ENCODE measurements around the gene IGF2BP3.
"Not testable (repeated sequence)": the region's sequence is repeated elsewhere in the genome, so short reads cannot be mapped to it uniquely, and the experiment has no call there.

IGF2BP3 gene

DNA sequence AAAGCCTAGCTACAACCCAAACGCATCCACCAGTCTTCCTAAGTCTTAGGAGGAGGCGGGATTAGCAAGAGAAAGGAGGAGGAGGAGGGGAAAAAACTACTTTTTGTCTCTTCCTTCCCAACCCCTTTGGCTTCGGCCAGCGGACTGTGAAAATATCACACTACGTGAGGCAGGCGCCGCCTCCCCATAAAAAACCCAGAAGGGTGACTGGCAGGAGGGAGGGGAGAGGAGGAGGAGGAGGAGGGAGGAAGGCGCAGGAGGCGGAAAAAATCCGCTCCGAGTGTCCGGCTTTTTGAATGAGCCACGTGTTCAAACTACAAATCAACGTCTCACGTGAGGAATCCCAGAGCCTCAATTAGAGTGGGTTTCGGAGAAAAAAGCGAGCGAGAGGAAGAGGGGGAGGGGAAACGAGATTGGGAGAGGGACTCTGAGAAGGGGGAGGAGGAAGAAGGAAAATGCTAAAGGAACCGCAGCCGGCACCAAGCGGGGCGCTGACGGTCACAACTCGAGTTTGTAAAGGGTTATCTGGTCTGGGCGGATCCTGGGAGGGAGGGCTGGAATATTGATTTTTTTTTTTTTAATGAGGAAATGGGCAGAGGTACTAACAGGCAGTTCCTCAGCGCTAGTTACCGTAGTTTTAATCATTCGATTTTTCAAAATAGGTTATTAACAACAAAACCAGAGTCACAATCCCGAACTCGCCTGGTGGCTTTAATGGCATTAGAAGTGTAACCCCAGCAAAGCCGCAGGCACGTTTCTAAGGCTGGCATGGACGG is at the start of gene IGF2BP3:
IGF2BP3 (minus strand) TSS at position 162 of the 776 bp plus-strand sequence. CDS start 381 bp downstream, outside the sequence.
- DNase-seq (ENCODE audit: low read depth in 2 of 2) = no peak

DNA sequence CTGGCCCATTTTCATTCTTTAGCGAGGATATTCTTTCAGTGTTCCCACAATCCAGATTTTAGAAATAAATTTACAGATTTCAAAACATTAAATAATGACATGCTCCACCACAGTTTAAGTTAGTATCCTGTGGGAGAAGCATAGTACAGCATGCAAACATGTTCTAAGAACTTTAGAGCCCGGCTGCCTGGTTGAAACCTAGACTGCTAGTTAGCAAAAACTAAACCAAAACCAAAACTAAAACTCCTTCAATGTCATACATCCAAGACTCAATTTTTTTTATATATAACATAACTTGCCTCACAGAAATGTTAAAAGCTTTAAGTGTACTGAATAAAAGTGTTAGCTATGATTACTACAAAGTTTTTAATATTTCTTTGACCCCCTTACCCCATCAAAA is 44.5 kb upstream of the IGF2BP3 start:
- no peak for DNase-seq (ENCODE audit: low read depth in 2 of 2)

DNA sequence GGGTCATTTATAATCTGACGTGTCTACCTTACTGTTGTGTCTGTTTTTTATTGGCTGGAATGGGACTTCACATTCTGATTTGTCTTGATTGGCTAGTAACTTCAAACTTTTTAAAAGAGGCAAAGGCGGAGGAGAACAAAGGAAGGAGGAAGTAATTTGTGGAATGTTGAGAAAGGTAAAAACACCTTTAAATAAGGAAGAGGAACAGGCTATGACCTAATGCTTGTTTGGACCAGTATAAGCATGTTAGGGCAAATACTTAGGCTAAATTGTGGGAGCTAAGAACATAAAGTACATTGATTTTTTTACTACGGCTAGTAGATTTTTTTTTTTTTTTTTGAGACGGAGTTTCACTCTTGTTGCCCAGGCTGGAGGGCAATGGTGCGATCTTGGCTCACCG is 43.5 kb upstream of the IGF2BP3 start:
- not testable (repeated sequence) for DNase-seq (ENCODE audit: low read depth in 2 of 2)

DNA sequence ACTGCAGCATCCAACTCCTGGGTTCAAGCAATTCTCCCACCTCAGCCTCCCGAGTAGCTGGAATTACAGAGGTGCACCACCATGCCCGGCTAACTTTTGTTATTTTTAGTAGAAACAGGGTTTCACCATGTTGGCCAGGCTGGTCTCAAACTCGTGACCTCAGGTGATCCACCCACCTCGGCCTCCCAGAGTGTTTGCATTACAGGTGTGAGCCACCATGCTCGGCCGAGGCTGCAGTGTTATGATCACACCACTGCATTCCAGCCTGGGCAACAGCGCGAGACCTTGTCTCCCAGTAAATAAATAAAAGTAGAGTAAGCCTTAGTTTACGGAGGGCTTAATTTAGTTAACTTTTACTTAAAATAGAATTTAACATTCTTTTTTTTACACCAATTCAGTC is 23.7 kb upstream of the IGF2BP3 start:
- DNase-seq (ENCODE audit: low read depth in 2 of 2) = no peak

DNA sequence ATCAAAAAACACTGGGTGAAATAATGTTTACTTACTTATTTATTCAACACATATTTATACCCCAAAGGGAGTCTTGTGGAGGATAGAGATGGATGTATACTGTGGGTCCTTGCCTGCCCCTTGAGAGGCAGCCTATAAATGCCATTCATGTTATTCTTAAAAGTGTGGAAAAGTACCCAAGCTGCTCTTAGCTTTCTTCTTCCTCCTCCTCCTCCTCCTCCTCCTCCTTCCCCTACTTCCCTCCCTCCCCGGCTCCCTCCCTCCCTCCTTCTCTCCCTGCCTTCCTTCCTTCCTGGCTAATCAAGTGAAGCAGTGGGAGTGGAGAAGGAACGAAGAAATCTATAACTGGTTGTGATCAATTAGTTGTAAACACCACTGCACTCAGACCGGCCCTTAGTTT is 21.2 kb upstream of the IGF2BP3 start:
- DNase-seq (ENCODE audit: low read depth in 2 of 2) = no peak

DNA sequence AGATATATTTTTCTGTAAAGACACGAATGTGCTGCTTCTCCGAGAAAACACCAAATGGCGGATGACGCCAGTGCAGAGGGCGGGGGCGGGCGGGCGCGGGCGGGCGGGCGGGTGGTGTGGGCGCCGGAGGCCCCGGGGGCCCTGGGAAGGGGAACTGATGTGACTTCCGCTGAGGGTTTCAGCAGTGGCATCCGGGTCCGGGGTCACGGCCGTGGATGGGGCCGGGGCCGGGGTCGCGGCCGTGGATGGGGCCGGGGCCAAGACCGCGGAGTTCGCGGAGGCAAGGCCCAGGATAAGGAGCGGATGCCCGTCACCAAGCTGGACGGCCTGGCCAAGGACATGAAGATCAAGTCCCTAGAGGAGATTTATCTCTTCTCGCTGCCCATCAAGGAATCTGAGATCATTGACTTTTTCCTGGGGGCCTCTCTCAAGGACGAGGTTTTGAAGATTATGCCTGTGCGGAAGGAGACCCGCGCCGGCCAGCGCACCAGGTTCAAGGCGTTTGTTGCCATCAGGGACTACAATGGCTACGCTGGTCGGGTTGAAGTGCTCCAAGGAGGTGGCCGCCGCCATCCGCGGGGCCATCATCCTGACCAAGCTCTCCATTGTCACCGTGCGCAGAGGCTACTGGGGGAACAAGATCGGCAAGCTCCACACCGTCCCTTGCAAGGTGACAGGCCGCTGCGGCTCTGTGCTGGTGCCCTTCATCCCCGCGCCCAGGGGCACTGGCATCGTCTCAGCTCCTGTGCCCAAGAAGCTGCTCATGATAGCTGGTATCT is 20.3 kb upstream of the IGF2BP3 start:
- peak in 1 of 2 donors; percentile 32 for DNase-seq (ENCODE audit: low read depth in 2 of 2)

DNA sequence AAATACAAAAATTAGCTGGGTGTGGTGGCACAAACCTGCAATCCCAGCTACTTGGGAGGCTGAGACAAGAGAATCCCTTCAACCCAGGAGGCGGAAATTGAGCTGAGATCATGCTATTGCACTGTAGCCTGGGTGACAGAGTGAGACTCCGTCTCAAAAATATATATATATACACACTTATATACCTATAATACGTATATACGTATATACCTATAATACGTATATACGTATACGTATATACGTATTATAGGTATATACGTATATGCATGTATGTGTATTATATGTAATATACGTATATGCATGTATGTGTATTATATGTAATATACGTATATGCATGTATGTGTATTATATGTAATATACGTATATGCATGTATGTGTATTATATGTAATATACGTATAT is 18.4 kb upstream of the IGF2BP3 start:
- not testable (repeated sequence) for DNase-seq (ENCODE audit: low read depth in 2 of 2)

DNA sequence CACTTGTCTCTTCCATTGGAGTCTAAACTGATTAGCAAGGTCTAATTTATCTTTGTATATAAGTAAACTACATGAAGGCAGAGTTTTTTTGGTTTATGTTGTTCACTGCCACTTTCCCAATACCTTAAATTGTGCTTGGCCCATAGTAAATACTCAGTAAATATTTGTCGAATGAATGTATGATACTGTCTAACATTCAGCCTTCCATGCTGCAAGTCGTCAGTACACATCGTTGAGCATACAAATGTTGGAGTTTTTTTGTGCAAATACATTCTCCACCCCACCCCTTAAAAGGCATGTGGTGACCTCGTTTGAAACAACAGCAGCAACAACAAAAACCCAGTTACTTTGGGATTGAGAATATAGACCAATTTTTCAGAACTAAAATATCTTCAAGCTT is 17.4 kb upstream of the IGF2BP3 start:
- DNase-seq (ENCODE audit: low read depth in 2 of 2) = no peak

DNA sequence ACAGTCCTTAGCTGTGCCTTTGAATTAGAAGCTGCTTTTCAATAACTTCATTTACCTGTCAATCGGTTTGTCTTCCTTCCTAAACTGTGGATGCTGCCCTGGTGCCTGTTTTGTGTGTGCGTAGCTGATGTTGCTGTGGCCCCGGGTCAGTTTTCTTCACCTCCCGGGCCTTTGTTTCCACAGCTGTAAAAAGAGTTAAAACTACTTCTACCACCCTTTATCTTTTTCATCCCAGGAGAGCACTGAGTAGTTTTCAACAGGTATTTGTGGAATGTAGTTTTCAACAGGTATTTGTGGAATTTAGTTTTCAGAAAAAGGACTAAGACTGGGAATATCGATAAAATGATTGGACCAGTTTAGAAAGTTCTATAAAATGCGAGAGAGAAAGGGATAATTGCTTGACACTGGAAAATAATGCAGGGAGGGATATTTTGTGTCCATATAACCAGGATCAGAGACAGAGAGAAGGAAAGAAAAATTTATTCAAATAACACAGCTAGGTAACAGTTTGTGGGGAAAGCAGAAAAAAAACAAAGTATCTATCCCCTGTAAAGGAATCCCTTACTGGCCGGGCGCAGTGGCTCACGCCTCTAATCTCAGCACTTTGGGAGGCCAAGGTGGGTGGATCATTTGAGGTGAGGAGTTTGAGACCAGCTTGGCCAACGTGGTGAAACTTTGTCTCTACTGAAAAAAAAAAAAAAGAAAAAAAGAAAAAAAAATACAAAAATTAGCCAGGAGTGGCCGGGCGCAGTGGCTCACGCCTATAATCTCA is 15.9 kb upstream of the IGF2BP3 start:
- no peak for DNase-seq (ENCODE audit: low read depth in 2 of 2)

DNA sequence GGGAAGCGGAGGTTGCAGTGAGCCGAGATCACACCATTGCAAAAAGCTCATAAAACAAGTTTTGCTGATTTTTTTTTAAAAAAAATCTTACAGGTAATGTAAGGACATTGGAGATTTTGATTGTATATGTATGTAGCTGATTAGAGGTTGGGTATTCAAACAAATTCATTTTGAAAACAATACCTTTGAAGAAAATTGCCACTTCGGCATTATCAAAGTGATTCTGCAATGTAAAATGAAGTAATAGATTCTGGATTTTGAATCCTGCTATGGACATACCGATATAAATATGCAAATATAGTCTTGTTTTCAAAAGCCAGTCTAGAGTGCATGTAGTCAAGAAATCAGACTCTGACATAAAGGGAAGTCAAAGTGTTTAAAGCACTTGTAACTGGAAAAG is 12.4 kb upstream of the IGF2BP3 start:
- no peak for DNase-seq (ENCODE audit: low read depth in 2 of 2)

DNA sequence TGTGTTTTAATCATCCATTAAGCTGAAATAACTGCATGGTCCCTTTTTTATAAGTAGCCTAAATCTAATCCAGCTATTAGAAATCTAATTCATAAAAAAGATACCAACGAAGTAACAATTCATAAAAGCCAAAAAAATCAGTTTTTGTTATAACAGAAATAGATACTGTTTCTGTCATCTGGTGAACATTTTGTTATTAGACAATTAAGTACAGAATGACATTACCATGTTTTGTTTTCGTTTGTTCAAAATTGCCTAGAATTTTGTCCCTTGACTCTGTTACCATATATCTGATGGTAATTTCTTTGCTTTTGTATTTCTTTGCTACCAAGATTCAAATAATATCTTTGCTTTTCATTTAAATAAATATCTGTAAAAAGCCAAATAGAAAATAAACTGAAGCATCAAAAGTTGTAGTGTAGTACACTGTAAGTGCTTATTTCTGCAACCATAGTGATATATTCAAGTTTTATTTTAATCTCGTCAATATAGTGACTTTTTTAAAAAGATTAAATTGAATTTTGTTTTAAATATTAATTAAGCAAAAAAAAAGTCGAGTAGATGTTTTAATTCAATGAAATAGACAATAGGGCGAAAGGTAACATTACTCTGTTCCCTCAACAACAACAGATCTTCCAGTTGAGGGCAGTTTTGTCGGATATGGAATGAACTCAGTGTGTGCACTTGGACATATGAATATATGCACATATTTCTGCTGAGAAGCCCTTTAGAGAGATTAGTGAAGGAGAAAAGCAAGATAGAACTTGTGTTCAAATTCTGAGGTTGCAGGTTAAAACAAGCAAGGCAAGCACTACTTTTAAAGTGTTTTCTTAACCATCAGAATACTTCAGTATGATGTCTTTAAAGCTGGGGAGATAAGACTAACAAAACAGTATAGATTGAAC is 7.9 kb upstream of the IGF2BP3 start:
- DNase-seq (ENCODE audit: low read depth in 2 of 2) = no peak

DNA sequence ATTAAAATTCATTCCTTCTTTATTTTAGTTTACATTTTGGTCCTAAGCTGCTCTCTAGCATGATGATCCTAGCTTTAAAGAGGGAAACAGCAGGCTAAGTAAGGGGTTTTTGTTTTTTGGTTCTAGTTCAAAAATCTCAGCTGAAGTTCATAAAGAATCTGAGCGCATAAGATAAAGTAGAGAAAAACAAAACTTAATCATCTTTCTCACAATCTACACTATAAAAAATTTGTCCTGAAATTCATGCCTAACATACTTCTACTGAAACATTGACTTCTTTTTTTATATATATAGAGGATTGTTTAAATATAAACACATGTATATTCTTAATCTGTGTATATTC is 6.8 kb upstream of the IGF2BP3 start:
- DNase-seq (ENCODE audit: low read depth in 2 of 2) = no peak

DNA sequence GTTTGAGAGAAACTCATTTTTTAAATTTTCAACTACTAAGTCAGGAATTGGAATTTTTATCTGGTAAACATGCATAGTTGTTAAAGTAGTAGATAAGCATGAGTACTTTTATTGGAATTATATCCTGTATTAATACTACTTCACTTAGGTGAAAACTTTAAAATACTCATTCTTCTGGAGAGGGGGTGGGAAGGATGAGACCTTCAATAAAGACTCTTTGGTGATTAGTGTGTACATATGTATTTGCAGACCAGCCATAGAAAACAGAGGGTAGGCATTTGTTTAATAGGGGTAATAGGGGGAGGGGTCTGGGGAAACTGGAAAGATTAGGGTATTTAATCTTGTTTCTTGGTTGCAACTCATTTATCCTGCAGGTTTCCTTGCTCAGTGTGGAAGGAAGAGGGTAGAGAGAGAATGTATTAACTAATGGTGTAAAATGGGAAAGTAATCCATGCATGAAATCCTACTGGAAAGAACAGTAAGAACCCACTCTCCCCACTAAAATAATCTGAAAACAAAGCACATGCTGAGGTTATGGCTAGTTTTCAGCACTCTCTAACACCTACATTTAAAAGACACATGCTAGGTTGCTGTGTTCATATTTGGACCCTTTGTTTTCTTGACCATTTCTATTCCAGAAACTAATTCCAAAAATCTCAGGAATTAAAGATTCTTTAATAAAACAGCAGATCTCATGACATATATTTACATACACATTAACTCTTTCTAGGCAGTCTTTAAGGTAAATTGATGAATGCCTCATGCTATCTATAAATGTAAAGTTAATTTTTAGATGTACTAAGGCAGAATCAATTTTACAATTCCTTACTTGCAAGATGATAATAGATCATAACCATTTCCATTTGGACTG is 6.2 kb upstream of the IGF2BP3 start:
- no peak for DNase-seq (ENCODE audit: low read depth in 2 of 2)

DNA sequence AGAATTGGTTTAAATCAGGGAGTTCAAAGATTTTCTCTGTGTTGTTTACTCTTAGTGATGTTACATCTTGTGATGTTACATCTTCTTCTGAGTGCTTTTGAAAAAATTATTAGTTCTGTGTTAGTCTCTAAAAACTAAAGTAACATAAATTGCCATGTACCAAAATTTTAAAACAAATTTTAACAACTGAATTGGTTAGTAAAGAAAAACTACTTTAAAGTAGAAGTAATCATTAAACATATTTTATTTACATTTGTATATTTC is 5.2 kb upstream of the IGF2BP3 start:
- no peak for DNase-seq (ENCODE audit: low read depth in 2 of 2)

DNA sequence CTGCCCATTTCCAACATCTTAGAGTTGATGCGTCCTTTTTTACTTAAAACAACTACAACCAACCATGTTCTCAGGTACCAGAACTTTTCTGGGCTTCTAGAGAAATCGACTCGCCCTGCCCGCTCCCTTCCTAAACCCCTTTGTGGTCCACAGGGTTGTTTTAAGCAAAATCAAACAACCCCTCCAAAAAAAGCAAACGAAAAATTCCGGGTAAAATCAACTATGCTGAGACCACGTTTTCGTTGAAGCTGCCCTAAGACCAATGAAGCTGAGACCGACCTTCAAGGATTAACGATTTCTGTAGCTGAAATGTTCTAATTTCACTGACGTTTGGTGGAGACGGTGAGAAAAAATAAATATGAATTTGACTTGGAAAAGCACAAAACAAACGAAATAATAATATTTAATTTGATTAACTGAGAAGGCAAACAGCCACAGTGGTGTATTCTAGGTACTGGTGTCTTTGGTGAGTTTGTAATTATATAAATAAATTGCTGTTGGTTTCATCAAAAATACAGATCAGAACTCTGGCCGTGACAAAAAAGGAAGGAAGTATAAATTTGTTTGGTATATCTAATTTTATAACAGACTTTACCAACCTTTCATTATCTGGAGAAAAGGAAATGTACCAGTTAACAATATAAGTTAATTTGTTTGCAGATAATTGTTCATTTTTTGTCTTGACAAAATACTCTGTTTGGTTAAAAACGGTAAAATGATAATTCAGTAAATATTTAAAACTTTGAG is 4.7 kb upstream of the IGF2BP3 start:
- DNase-seq (ENCODE audit: low read depth in 2 of 2) = no peak

DNA sequence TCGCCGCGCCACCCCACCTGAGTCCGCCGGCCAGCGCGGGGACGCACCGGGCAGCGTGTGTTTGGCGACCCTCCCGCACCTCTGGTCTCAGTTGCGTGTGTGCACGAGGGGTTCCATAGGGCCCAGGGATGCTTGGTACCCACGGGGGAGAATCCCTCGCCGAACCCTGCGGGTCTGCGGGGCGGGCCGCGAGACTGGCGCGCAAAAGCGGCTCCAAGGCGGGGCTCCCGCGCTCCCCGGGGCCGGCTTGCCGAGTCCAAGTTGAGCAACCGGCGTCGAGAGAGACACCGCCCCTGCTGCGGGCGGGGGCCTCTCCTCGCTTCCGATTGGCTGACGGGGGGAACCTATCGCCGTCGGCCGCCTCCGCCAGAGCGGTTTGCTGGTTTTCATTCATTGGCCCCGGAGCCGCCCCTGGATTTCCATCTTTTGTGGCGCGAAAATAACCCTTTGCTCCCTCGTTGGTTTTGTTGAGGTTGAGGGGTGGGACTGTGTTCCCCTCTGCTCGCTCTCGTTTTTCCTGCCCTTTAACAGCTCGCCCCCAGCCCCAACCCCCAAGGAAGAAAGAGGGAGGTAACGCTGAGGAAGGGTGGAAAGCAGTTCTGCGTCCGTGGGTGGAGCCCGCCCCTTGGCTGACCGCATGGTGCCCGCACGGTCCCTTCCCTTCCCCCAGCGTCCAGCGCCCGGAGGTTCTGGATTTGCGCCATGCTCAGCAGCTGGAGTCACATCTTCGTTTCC is 4.0 kb upstream of the IGF2BP3 start:
- peak in 1 of 2 donors; percentile 23 for DNase-seq (ENCODE audit: low read depth in 2 of 2)

DNA sequence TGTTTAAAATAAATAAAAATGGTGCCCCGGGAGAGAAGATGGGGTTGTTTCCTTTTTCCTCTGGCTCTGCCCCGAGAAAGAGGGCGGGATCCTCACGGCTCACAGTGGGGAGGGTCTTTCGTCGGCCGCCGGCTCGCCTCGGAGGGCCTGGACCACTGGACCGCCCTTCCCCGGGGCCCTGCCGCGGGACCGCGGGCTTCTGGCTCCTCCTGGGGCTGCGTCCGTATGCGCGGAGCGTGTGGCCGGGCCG is 3.5 kb upstream of the IGF2BP3 start:
- DNase-seq (ENCODE audit: low read depth in 2 of 2) = no peak

DNA sequence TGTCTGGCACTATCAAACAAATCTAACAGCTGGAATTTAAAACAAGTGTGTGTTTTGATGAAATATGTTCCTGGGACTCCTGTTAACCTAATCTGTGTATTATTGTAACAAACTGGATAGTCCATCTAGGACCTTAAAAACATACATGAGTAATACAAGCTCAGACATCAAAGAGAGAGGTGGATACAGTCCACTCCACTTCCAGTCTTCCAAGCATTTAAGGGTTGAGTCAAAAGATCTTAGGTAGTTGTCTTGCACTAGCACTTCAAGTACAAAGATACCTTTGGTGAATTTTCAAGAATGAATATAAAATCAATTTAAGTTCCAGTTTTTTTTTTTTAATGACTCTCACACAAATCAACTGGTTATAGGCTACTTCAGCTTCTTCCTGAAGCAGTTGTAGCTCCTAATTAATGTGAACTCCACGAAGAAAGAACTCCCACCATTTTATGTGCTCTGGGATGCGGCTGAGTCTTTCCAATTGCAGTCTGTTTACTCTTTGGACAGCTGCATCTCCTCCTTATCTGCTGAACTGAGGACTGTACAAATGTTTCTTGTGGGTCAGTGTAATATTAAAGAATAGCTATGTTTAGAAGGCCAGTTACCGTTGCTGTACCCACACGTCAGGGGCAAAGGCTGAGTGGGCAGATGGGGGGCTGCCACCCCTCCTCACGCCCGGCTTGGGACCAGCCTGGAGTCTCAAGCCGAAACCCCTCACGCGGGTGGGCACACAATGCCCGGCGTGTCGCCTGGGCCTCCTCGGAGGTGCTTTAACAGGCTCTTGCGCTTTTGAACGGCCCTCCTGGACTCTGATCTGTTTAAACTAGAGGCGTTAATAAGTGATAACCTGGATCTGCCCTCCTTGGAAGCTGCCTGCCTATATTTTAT is 2.9 kb upstream of the IGF2BP3 start:
- DNase-seq (ENCODE audit: low read depth in 2 of 2) = no peak

DNA sequence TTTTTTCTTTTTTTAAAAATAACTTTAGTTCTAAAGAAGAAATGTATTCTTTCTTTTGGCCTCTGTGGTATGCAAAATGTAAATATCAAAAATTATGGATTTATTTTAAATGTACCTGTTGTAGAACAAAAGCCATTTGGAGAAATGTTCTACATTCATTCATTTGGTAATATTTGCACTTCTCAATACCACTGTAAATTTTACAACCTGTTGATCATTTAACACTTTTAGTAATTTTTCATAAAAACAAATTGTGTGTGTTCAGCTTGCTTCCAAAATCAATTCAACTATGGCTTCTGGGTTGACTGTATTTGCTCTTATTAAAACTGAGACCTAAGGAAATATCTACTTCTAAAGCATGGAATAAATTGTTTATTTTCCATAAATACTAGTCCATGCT is 2.3 kb upstream of the IGF2BP3 start:
- DNase-seq (ENCODE audit: low read depth in 2 of 2) = no peak

All from stimulated activated CD8-positive, alpha-beta memory T cell treated with anti-CD3 and anti-CD28 coated beads, Interleukin-15, amount 100 ng/mL, for 4 hours (primary cell).